SJSA1 (cell line): Measurements from ENCODE around the gene CALML6. TPM values are rescaled to one million over a fixed set of nuclear protein-coding genes. Genes with fewer than 3 reads are reported as not detected.
A peak's percentile ranks its signal among the peaks of the same experiment; 100 is the strongest.

Experiments used
- DNase-seq, 2 experiments: peaks; one replicate each; pipeline ENCODE4 v3.0.0-alpha.2; 2015 to 2020; ENCODE audit warnings: low spot score in 2 of 2, low read depth in 1 of 2
- H3K27ac ChIP-seq: fragments of 250-450 bp; sonication (Bioruptor Pico); 2 replicates; pipeline ENCODE4 v1.5.1; 2020; ENCODE audit warnings: mild to moderate bottlenecking, moderate library complexity
- H3K27me3 ChIP-seq: fragments of 250-450 bp; sonication (Bioruptor Pico); replicated peaks from 2 replicates; pipeline ENCODE4 v1.5.1; 2020; ENCODE audit warnings: mild to moderate bottlenecking, moderate library complexity
- H3K36me3 ChIP-seq: fragments of 250-450 bp; sonication (Bioruptor Pico); 2 replicates; pipeline ENCODE4 v1.5.1; 2020; ENCODE audit warnings: mild to moderate bottlenecking
- H3K4me1 ChIP-seq: fragments of 250-450 bp; sonication (Bioruptor Pico); replicated peaks from 2 replicates; pipeline ENCODE4 v1.6.1; 2021; ENCODE audit warnings: mild to moderate bottlenecking
- H3K4me3 ChIP-seq: fragments of 250-450 bp; sonication (Bioruptor Pico); 2 replicates; pipeline ENCODE4 v1.5.1; 2020; ENCODE audit warnings: mild to moderate bottlenecking
- H3K9me3 ChIP-seq: fragments of 250-450 bp; sonication (Bioruptor Pico); replicated peaks from 2 replicates; pipeline ENCODE4 v1.5.1; 2020; ENCODE audit warnings: mild to moderate bottlenecking
- total RNA-seq: library from RNA; depleted of rRNA; stranded (reverse); fragments of >200 nt; shearing (Covaris generic); gene quantifications from 2 replicates; pipeline ENCODE4 v1.2.3, GENCODE V29; 2014

The CALML6 gene
- total RNA-seq, 1 experiment from 2014 or later = not detected

DNA sequence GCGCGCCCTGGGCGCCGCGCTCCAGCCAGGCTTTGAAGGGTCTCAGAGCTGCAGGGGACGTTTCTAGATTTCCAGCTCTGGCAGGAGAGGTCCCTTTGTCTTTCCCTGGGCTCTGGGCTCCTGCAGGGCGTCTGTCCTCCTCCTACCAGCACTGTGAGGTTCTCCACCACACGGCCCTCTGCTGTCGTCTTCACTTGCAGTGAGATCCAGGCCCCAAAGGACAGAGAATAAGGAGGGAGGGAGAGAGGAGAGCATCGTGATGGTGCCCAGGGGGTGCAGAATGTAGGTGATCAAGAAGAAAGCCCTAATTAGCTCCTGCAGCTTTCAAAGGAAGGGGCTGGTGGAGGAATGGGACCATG lies 20.0 kb upstream of the CALML6 start:
- Histone ChIP-seq H3K27ac (no peak overlapping the region), H3K4me1 (peaks cover 16% of the 10 kb centered on the region), H3K4me3 (no peak overlapping the region), H3K27me3 (no peaks in the 10 kb centered on the region), H3K9me3 (no peaks in the 10 kb centered on the region), H3K36me3 (peaks cover 9% of the 10 kb centered on the region)
- DNase-seq = no peak

DNA sequence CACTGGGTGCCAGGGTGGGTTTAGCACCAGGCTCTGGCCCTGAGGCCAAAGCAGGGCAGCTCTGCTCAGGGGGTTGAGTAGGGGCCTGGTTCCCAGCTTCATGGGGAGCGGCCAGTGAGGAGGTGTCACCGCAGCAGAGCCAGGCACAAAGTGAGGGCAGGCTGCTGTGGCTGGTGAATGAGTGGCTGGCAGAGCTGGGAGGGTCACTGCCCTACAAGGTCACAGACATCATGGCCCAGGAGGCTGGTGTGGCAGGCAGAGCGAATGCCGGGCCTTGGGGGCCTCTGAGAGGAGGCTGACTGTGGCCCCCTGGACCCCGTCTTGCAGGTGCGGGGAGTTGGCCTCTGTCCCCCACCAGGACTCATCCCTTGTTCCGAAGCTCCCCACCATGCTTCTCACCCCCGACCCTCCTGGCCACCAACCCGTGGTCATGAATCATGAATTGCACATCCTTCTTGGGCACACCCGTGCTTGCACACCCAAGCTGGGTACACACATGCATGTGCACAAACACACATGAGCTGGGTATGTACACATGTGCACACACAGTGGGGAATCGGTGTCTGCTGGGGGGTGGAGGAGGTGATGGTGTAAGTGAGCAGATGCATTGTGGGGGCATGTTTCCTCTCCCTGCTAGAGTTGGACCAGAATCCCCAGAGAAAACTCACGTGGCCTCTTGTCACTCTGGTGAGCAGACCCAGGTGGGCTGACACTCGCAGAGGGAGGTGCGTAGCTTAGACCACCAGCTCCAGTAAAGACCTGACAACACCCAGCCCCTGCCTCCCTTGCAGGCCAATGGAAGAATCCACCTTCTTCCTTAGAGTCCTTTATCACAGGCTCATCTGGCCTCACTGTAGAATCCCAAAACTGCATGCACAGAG lies 19.4 kb upstream of the CALML6 start:
- Histone ChIP-seq H3K4me3 (no peak overlapping the region), H3K36me3 (peaks cover 6% of the 10 kb centered on the region), H3K27me3 (no peaks in the 10 kb centered on the region), H3K9me3 (no peaks in the 10 kb centered on the region), H3K27ac (no peak overlapping the region), H3K4me1 (peaks cover 16% of the 10 kb centered on the region)
- DNase-seq = no peak

DNA sequence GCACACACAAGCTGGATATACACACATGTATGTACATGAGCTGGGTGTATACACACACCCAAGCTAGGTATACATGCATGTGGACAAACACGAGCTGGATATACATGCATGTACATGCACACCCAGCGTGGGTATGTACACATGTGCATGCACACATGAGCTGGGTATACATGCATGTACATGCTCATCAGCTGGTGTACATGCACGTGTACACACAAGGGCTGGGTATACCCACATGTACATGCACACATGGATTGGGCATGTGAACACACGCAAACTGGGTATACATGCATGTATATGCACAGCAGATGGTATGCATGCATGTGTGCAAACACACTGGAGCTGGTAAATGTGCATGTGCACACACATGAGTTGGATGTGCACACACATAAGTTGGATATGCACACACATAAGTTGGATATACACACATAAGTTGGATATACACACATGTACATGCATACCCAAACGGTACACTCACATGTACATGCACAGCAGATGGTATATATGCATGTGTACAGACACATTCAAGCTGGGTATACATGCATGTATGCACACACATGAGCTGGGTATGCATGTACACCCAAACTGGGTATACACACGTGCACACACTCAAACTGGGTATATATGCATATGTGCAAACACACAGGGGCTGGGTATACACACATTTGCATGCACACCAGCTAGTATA lies 16.7 kb upstream of the CALML6 start:
- Histone ChIP-seq H3K4me1 (peaks cover 9% of the 10 kb centered on the region), H3K9me3 (no peaks in the 10 kb centered on the region), H3K4me3 (no peak overlapping the region)

DNA sequence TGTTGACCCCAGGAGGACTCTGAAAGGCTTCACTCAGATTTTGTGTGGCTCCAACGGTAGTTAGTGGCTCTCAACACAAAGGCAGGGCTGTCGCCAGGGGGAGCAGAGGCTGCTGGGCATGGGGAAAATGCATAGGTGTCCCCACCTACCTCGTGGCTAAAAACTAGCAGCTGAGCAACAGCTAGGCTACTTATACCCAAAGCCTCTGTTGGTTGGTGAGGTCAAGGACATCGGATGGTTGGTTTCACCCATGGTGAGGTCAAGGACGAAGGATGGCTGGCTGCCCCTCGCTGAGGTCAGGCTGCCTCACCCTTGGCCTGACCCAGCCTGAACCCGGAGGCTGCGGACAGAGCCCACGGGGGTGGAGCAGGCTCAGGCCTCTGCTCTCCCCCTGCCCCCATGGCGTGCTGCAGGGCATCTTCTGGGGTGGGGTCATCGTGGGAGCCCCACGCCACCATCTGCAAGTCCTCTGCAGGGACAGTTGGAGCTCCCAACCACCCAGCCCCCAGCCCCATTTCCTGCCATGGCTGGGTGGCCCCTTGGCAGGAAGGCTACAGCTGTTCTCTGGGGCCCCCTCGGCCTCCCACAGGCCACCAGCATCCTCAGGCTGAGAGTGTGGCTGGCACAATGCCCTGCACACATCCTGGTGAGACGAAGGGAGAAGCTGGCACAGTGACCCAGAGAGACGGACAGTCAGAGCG lies 15.6 kb upstream of the CALML6 start:
- H3K4me3 ChIP-seq = no peak overlapping the region
- H3K4me1 ChIP-seq = peaks cover 9% of the 10 kb centered on the region
- H3K36me3 ChIP-seq = no peaks in the 10 kb centered on the region
- no peaks in the 10 kb centered on the region for H3K27me3 ChIP-seq
- DNase-seq = no peak
- no peak overlapping the region for H3K27ac ChIP-seq
- no peaks in the 10 kb centered on the region for H3K9me3 ChIP-seq

More for the DNA sequence above, 16.7 kb upstream of the CALML6 start:
- no peak overlapping the region for H3K27ac ChIP-seq
- H3K27me3 ChIP-seq = no peaks in the 10 kb centered on the region
- no peaks in the 10 kb centered on the region for H3K36me3 ChIP-seq
- DNase-seq = no peak

DNA sequence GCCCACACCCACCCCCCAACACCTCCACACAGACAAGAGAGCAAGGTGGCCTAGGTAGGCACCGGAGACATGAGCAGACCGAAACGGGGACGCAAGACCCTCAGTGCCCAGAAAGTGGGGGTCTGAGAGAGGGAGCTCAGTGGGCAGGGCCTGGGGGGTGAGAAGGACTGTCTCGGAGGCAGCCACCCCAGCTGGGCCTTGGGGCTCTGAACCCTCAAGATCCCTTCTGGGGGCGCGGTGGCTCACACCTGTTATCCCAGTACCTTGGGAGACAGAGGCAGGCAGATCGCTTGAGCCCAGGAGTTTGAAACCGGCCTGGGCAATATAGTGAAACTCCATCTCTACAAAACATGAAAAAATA lies 15.1 kb upstream of the CALML6 start:
- Histone ChIP-seq H3K4me1 (peaks cover 9% of the 10 kb centered on the region), H3K27me3 (no peaks in the 10 kb centered on the region), H3K36me3 (no peaks in the 10 kb centered on the region), H3K9me3 (no peaks in the 10 kb centered on the region), H3K4me3 (no peak overlapping the region), H3K27ac (no peak overlapping the region)
- no peak for DNase-seq

DNA sequence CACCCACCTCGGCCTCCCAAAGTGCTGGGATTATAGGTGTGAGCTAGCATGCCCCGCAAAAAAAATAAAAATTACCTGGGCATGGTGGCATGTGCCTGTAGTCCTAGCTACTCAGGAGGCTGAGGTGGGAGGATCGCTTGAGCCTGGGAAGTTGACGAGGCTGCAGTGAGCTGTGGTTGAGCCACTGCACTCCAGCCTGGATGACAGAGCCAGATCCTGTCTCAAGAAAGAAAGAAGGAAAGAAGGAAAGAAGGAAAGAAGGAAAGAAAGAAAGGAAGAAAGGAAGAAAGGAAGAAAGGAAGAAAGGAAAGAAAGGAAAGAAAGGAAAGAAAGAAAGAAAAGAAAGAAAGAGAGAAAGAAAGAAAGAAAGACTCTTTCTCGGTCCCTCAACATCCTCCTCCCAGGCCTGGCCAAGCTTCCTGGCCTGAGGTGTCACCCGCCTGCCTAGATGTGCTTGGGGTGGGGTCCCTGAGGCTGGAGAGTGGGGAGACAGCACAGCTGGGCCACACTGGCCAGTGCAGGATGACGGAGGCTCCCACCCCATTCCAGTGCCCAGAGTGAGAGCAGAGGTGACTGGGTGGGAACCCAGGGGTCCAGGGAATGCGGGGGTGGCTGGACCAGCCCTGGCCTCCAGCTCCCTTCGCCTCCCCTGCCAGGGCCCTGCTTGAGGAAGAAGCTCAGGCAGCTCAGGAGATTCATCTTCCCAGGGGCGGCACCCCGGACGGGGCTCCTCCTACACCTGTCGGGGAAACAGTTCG lies 14.0 kb upstream of the CALML6 start:
- H3K4me3 ChIP-seq = no peak overlapping the region
- no peak for DNase-seq
- H3K4me1 ChIP-seq = peaks cover 9% of the 10 kb centered on the region
- H3K27ac ChIP-seq = no peak overlapping the region
- no peaks in the 10 kb centered on the region for H3K36me3 ChIP-seq
- no peaks in the 10 kb centered on the region for H3K27me3 ChIP-seq
- H3K9me3 ChIP-seq = no peaks in the 10 kb centered on the region

DNA sequence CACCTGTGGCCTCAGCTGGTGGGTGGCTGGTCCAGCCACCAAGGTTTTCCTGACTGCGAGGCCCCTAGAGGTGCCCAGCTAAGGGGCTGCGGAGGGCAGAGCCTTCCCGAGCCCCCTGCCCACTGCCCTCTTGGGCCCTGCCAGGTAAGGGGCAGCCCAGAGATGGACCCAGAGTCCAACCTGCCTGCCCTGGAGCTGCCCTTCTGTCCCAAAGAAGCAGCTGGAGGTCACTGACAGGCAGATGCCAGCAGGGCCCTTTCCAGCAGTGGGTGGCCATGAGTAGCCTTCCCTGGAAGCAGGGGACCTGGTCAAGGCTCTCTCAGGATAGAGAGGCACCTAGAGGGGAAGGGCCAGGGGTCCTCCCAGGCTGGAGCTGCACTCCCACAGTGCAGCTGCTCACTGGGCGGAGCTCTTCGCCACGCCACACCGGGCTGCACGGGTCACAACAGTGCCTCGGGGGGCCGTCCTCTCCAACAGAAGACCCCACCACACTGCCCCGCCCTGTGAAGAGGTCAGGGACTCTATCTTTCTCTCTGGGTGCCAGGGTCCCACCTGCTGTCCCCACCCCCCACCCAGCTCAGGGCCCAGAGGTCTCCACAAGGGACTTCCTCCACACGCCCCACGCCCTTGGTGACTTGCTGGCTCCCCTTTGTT lies 13.3 kb upstream of the CALML6 start:
- Histone ChIP-seq H3K9me3 (no peaks in the 10 kb centered on the region), H3K36me3 (no peaks in the 10 kb centered on the region), H3K4me1 (peaks cover 7% of the 10 kb centered on the region), H3K27ac (no peak overlapping the region), H3K27me3 (no peaks in the 10 kb centered on the region), H3K4me3 (no peak overlapping the region)
- no peak for DNase-seq

DNA sequence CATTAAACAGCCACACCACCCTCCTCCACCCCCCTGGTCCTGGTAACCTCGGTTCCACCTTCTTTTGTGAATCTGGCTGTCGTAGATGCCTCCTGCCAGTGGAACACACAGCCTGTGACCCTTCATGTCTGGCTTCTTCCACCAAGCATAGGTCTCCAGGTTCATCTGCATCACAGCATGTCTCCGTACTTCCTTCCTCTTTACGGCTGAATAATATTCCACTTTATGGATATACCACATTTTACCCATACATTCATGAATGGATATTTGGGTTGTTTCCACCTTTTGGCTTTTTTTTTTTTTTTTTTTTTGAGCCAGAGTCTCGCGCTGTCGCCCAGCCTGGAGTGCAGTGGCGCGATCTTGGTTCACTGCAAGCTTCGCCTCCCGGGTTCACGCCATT lies 11.8 kb upstream of the CALML6 start:
- Histone ChIP-seq H3K4me3 (no peak overlapping the region), H3K27ac (no peak overlapping the region), H3K9me3 (no peaks in the 10 kb centered on the region), H3K4me1 (peaks cover 4% of the 10 kb centered on the region), H3K36me3 (no peaks in the 10 kb centered on the region), H3K27me3 (no peaks in the 10 kb centered on the region)
- DNase-seq = no peak

DNA sequence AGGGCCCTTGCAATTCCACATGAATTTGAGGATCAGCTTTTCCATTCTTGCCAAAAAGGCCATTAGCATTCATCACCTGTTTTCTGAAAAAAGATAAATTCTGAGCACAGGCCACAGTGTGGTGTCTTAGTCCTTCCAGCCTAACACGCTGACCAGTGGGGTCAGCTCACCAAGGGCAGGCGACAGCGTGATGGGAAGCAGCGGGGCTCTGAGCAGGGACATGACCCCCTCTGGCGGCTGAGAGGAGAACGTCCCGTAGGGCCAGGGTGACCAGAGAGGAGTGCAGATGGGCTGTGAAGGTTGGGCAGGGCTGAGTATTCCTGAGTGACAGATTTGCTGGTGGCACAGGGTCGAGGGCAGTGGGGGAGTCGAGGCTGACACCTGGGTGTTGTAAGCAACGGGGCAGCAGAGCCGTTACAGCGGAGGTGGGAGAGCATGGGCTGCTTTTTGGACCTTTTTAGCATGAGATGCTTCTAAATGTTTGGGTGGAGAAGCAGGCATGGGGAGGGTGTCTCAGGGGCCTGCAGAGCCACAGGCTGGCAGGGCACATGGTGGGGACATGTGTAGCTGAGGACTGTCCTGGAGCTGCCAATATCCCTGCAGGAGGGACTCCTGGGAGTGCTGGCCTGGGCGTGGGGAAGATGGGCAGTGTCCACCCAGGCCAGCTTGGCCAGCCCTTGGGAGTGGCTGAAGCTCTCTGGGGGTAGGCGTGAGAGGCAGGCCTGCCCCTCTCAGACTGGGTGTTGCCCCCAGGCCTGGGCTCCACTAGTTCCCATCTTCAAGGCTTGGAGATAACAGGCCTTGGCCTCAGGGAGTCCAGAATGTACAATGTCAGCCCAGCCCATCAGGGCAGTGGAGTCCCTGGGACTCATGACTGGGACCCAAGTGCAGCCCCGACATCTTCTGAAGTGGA lies 8.6 kb upstream of the CALML6 start:
- H3K27ac ChIP-seq = no peak overlapping the region
- H3K4me3 ChIP-seq = no peak overlapping the region
- peaks cover 4% of the 10 kb centered on the region for H3K36me3 ChIP-seq
- H3K27me3 ChIP-seq = no peaks in the 10 kb centered on the region
- DNase-seq = peak; percentile 75 to 88
- H3K4me1 ChIP-seq = peaks cover 19% of the 10 kb centered on the region
- peaks cover 4% of the 10 kb centered on the region; the same call in 1 of the 2 replicates for H3K9me3 ChIP-seq

DNA sequence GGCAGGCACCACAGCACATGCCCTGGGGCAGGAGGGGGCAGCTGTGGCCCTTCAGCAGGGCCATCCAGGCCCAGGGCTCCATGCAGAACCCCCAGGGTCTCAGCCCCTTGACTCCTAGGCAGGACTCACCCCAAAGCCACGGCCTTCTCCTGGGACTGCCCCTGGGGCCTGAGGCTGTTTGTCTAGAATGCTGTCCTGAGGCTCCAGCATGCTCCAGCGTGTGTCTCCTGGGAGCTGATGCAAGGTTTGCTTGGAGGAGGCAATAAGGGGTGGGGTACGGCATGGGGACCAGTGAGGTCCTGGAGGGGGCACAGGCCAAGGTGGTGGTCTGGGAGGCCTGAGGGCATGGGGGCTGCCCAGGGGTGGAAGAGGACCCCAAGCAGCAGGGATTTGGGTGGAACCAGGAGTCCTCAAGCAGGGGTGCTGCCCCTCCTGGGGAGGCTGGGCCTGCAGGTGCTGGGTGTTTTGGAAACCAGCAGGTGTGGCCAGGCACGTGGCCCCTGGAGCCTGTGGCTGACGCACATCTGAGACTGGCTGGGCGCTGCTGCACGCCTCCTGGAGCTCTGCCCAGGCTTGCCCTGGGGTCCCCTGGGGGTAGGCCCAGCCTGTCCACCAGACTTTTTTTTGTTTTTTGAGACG lies 7.8 kb upstream of the CALML6 start:
- Histone ChIP-seq H3K27me3 (no peaks in the 10 kb centered on the region), H3K36me3 (peaks cover 4% of the 10 kb centered on the region), H3K4me1 (peaks cover 19% of the 10 kb centered on the region), H3K27ac (no peak overlapping the region), H3K4me3 (no peak overlapping the region), H3K9me3 (peaks cover 4% of the 10 kb centered on the region; the same call in 1 of the 2 replicates)
- no peak for DNase-seq

DNA sequence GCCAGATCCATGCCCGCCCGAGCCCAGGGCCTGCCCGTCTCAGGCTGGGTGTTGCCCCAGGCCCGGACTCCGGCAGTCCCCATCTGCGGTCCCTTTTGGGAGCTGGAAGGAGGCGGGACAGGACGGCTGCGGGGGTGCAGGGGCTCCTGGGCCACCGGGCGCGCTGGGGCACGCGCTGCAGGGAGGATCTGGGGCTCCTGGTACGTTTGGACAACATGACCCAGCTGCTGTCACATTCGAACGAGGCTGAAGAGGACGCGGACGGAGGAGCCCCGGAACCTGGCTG lies 6.6 kb upstream of the CALML6 start:
- no peak for DNase-seq
- H3K4me1 ChIP-seq = peaks cover 19% of the 10 kb centered on the region
- no peaks in the 10 kb centered on the region for H3K27me3 ChIP-seq
- H3K36me3 ChIP-seq = peaks cover 4% of the 10 kb centered on the region
- H3K9me3 ChIP-seq = peaks cover 4% of the 10 kb centered on the region; the same call in 1 of the 2 replicates
- peak overlapping the region; percentile 60 for H3K27ac ChIP-seq
- peak overlapping the region; percentile 89 for H3K4me3 ChIP-seq

DNA sequence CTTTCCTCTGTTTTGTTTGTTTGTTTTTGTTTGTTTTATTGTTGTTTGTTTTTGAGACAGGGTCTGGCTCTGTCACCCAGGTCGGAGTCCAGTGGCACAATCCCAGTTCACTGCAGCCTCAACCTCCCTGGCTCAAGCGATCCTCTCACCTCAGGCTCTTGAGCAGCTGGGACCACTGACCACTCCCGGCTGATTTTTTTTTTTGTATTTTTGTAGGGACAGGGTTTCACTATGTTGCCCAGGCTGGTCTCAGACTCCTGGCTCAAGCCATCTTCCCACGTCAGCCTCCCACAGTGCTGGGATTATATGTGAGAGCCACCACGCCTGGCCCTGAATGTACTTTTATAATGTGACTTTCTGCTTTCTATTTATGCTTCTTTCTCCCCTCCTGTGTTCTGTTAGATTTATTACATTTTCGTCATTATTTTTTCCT lies 5.0 kb upstream of the CALML6 start:
- DNase-seq = no peak
- no peak overlapping the region for H3K27ac ChIP-seq
- H3K27me3 ChIP-seq = no peaks in the 10 kb centered on the region
- H3K4me3 ChIP-seq = no peak overlapping the region
- H3K4me1 ChIP-seq = peaks cover 19% of the 10 kb centered on the region
- H3K9me3 ChIP-seq = peaks cover 4% of the 10 kb centered on the region; the same call in 1 of the 2 replicates
- peaks cover 4% of the 10 kb centered on the region for H3K36me3 ChIP-seq
